Measurements from ENCODE around the gene LARP1. TPM values are rescaled to one million over a fixed set of nuclear protein-coding genes. Genes with fewer than 3 reads are reported as not detected.
"Not testable (repeated sequence)": the region's sequence is repeated elsewhere in the genome, so short reads cannot be mapped to it uniquely, and the experiment has no call there.

The LARP1 gene
- total RNA-seq, 1 experiment from 2014 or later = 117 TPM

- no peak for DNase-seq (ENCODE audit: low spot score)
These were observed 20.6 kb upstream of the LARP1 start for GRCh38 chr5:154734370-154735248.

- not testable (repeated sequence) for DNase-seq (ENCODE audit: low spot score)
These were observed 19.8 kb upstream of the LARP1 start for GRCh38 chr5:154735362-154735761.

GRCh38 chr5:154736372-154736771 is 18.8 kb upstream of the LARP1 start:
- DNase-seq (ENCODE audit: low spot score) = not testable (repeated sequence)

- DNase-seq (ENCODE audit: low spot score) = no peak
These were observed 17.4 kb upstream of the LARP1 start for GRCh38 chr5:154737667-154738320.

- DNase-seq (ENCODE audit: low spot score) = no peak
These were observed 14.7 kb upstream of the LARP1 start for GRCh38 chr5:154740483-154740882.

- no peak for DNase-seq (ENCODE audit: low spot score)
These were observed 14.2 kb upstream of the LARP1 start for GRCh38 chr5:154740957-154741356.

- DNase-seq (ENCODE audit: low spot score) = no peak
These were observed 13.8 kb upstream of the LARP1 start for GRCh38 chr5:154741415-154741814.

- no peak for DNase-seq (ENCODE audit: low spot score)
These were observed 11.4 kb upstream of the LARP1 start for GRCh38 chr5:154743812-154744211.

- no peak for DNase-seq (ENCODE audit: low spot score)
These were observed 9.8 kb upstream of the LARP1 start for GRCh38 chr5:154745349-154745748.

- DNase-seq (ENCODE audit: low spot score) = no peak
These were observed 5.7 kb upstream of the LARP1 start for GRCh38 chr5:154749491-154749890.

- not testable (repeated sequence) for DNase-seq (ENCODE audit: low spot score)
These were observed 4.5 kb upstream of the LARP1 start for GRCh38 chr5:154750641-154751040.

- DNase-seq (ENCODE audit: low spot score) = no peak
These were observed 3.3 kb upstream of the LARP1 start for GRCh38 chr5:154751854-154752253.

- DNase-seq (ENCODE audit: low spot score) = peak; percentile 48
These were observed 1.4 kb upstream of the LARP1 start for GRCh38 chr5:154753792-154754191.

- peak; percentile 99 for DNase-seq (ENCODE audit: low spot score)
These were observed 467 bp upstream of the LARP1 start for GRCh38 chr5:154754460-154755360.

- peak; percentile 41 for DNase-seq (ENCODE audit: low spot score)
These were observed 1.1 kb downstream of the LARP1 start for GRCh38 chr5:154756009-154756867.

GRCh38 chr5:154756868-154757813 is 2.0 kb downstream of the LARP1 start:
- peak; percentile 35 for DNase-seq (ENCODE audit: low spot score)

GRCh38 chr5:154757814-154758406 is 2.7 kb downstream of the LARP1 start:
- DNase-seq (ENCODE audit: low spot score) = peak; percentile 38

GRCh38 chr5:154758493-154758892 is 3.3 kb downstream of the LARP1 start:
- DNase-seq (ENCODE audit: low spot score) = no peak

- DNase-seq (ENCODE audit: low spot score) = no peak
These were observed 3.8 kb downstream of the LARP1 start for GRCh38 chr5:154758977-154759376.

Data from HT-29 (cell line).